ENCODE results near the gene BIK. TPM values are rescaled to one million over a fixed set of nuclear protein-coding genes. Genes with fewer than 3 reads are reported as not detected.

BIK gene
- total and polyA plus RNA-seq, 2 experiments from 2014 or later, result 9.6 to 9.8 TPM

DNA sequence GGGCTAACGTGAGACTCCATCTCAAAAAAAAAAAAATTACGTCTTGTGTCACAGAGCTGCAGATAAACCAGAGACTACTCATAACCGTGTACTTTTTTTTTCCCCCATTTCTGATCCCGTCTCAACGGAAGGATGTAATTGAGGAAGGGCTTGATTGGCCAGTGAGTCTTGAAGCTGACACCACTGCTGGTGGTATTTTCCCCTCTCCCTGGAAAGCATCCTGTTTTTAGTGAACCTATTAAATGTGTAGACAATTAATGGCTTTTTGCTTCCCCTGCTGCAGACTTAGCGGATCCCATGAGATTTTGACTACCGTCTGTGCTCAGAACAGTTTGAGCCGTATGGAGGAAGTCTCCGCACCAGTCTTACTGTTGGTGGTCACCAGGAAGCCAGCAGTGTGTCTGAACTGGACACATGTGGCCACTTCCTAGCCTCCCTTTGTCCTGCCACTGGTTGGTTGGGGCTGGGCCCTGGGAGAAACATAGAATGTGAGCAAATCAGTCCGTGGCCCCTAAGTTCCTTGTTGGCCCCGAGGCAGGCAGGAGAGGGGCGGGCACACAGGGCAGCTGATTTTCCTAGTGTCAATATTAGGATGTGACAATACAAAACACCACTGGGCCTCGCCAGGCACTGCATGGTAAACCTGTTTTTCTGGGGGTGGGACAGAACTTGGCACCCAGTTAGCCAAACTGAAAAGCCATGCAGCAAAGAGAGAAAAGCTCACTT lies 3.1 kb downstream of the BIK start:
- DNase-seq (ENCODE audit: low spot score), result no peak
- TF ChIP-seq NANOG (IDR thresholded peaks at IDR 0.05; ENCODE audit: borderline replicate concordance) (no peak), EZH2 (IDR thresholded peaks at IDR 0.05; ENCODE audit: low read depth, unreplicated experiment) (no peak), STAT1 (IDR thresholded peaks at IDR 0.05; ENCODE audit: unreplicated experiment) (no peak)
- TF ChIP-seq, protein P1, sequence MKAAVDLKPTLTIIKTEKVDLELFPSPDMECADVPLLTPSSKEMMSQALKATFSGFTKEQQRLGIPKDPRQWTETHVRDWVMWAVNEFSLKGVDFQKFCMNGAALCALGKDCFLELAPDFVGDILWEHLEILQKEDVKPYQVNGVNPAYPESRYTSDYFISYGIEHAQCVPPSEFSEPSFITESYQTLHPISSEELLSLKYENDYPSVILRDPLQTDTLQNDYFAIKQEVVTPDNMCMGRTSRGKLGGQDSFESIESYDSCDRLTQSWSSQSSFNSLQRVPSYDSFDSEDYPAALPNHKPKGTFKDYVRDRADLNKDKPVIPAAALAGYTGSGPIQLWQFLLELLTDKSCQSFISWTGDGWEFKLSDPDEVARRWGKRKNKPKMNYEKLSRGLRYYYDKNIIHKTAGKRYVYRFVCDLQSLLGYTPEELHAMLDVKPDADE (IDR thresholded peaks at IDR 0.05), result no peak
- TF ChIP-seq, protein P2, sequence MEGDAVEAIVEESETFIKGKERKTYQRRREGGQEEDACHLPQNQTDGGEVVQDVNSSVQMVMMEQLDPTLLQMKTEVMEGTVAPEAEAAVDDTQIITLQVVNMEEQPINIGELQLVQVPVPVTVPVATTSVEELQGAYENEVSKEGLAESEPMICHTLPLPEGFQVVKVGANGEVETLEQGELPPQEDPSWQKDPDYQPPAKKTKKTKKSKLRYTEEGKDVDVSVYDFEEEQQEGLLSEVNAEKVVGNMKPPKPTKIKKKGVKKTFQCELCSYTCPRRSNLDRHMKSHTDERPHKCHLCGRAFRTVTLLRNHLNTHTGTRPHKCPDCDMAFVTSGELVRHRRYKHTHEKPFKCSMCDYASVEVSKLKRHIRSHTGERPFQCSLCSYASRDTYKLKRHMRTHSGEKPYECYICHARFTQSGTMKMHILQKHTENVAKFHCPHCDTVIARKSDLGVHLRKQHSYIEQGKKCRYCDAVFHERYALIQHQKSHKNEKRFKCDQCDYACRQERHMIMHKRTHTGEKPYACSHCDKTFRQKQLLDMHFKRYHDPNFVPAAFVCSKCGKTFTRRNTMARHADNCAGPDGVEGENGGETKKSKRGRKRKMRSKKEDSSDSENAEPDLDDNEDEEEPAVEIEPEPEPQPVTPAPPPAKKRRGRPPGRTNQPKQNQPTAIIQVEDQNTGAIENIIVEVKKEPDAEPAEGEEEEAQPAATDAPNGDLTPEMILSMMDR (conservative IDR thresholded peaks at IDR 0.05; ENCODE audit: low read depth in 2 of 2), result no peak
- TF ChIP-seq, protein P3, sequence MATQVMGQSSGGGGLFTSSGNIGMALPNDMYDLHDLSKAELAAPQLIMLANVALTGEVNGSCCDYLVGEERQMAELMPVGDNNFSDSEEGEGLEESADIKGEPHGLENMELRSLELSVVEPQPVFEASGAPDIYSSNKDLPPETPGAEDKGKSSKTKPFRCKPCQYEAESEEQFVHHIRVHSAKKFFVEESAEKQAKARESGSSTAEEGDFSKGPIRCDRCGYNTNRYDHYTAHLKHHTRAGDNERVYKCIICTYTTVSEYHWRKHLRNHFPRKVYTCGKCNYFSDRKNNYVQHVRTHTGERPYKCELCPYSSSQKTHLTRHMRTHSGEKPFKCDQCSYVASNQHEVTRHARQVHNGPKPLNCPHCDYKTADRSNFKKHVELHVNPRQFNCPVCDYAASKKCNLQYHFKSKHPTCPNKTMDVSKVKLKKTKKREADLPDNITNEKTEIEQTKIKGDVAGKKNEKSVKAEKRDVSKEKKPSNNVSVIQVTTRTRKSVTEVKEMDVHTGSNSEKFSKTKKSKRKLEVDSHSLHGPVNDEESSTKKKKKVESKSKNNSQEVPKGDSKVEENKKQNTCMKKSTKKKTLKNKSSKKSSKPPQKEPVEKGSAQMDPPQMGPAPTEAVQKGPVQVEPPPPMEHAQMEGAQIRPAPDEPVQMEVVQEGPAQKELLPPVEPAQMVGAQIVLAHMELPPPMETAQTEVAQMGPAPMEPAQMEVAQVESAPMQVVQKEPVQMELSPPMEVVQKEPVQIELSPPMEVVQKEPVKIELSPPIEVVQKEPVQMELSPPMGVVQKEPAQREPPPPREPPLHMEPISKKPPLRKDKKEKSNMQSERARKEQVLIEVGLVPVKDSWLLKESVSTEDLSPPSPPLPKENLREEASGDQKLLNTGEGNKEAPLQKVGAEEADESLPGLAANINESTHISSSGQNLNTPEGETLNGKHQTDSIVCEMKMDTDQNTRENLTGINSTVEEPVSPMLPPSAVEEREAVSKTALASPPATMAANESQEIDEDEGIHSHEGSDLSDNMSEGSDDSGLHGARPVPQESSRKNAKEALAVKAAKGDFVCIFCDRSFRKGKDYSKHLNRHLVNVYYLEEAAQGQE (IDR thresholded peaks at IDR 0.05; ENCODE audit: unreplicated experiment), result no peak

DNA sequence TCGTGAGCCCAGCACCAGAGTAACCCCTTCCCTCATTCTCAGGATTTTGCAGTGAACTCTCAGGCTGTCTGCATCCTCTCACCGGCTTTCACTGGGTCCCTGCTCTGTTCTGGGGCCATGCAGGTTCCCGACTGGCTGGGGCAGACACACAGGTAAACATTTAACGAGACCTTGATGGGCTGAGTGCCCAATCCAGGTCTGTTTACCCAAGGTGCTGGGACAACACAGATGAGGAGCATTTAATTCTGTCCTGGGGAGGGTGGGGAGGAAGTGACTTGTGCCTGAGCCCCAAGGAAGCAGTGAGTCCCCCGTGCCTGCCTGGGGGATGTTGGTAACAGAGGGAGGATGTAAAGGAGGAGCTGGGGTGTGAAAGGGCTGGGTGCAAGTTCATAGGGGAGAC lies 4.4 kb downstream of the BIK start:
- Histone ChIP-seq H3K36me3 (ENCODE audit: insufficient read depth) (no peaks in the 10 kb centered on the region), H3K4me3 (no peak overlapping the region), H3K4me2 (no peak overlapping the region), H2AFZ (no peak overlapping the region), H3F3A (replicated peaks; ENCODE audit: low read depth) (peaks cover 9% of the 10 kb centered on the region; the same call in 1 of the 2 replicates), H3K4me1 (ENCODE audit: insufficient read depth) (no peaks in the 10 kb centered on the region; the same call in 1 of the 2 replicates), H3K27me3 (ENCODE audit: insufficient read depth) (peaks cover 32% of the 10 kb centered on the region), H3K79me2 (replicated peaks; ENCODE audit: insufficient read depth) (no peaks in the 10 kb centered on the region), H3K27ac (ENCODE audit: low read depth) (no peak overlapping the region), H3K9me2 (ENCODE audit: insufficient read depth) (no peaks in the 10 kb centered on the region), H4K20me1 (replicated peaks; ENCODE audit: insufficient read depth) (no peaks in the 10 kb centered on the region; the same call in 1 of the 2 replicates)
- Mint-ChIP-seq H3K36me3 (ENCODE audit: low read depth) (no peaks in the 10 kb centered on the region), H3K9me3 (no peaks in the 10 kb centered on the region), H3K4me3 (no peak overlapping the region), H3K27ac (no peak overlapping the region), H3K4me1 (peaks cover 12% of the 10 kb centered on the region; the same call in 2 of the 3 replicates), H3K27me3 (ENCODE audit: insufficient read depth, low read depth, poor library complexity) (peaks cover 31% of the 10 kb centered on the region)
- ATAC-seq (no peak), DNase-seq (ENCODE audit: low spot score) (no peak)
- no peak for TF ChIP-seq POLR2AphosphoS5 (IDR thresholded peaks at IDR 0.05; ENCODE audit: low read depth)
- TF ChIP-seq ZNF114 (CRISPR knock-in tag; IDR thresholded peaks at IDR 0.05), result no peak
- TF ChIP-seq JUNB (IDR thresholded peaks at IDR 0.05; ENCODE audit: unreplicated experiment), result no peak
- TF ChIP-seq EZH2phosphoT487 (IDR thresholded peaks at IDR 0.05; ENCODE audit: unreplicated experiment), result no peak
- TF ChIP-seq, protein P3 (IDR thresholded peaks at IDR 0.05; ENCODE audit: unreplicated experiment), result no peak
- TF ChIP-seq CREB1 (CRISPR knock-in tag; IDR thresholded peaks at IDR 0.05; ENCODE audit: low read depth), result no peak
- TF ChIP-seq EZH2 (IDR thresholded peaks at IDR 0.05; ENCODE audit: low read depth, unreplicated experiment), result no peak

More for the DNA sequence above, 3.1 kb downstream of the BIK start:
- Mint-ChIP-seq H3K9me3 (no peaks in the 10 kb centered on the region), H3K27ac (no peak overlapping the region), H3K27me3 (ENCODE audit: insufficient read depth, low read depth, poor library complexity) (peaks cover 41% of the 10 kb centered on the region), H3K4me1 (peaks cover 9% of the 10 kb centered on the region; the same call in 2 of the 3 replicates), H3K4me3 (no peak overlapping the region), H3K36me3 (ENCODE audit: low read depth) (no peaks in the 10 kb centered on the region)
- H3K4me1 ChIP-seq (ENCODE audit: insufficient read depth), result peaks cover 3% of the 10 kb centered on the region; the same call in 1 of the 2 replicates
- H3K36me3 ChIP-seq (ENCODE audit: insufficient read depth), result no peaks in the 10 kb centered on the region
- peaks cover 9% of the 10 kb centered on the region; the same call in 1 of the 2 replicates for H3F3A ChIP-seq (replicated peaks; ENCODE audit: low read depth)
- no peak for ATAC-seq
- H3K27ac ChIP-seq (ENCODE audit: low read depth), result no peak overlapping the region
- H3K9me2 ChIP-seq (ENCODE audit: insufficient read depth), result no peaks in the 10 kb centered on the region
- H2AFZ ChIP-seq, result no peak overlapping the region
- H3K79me2 ChIP-seq (replicated peaks; ENCODE audit: insufficient read depth), result no peaks in the 10 kb centered on the region
- H4K20me1 ChIP-seq (replicated peaks; ENCODE audit: insufficient read depth), result no peaks in the 10 kb centered on the region; the same call in 1 of the 2 replicates
- no peak overlapping the region for H3K4me2 ChIP-seq
- H3K4me3 ChIP-seq, result no peak overlapping the region
- H3K27me3 ChIP-seq (ENCODE audit: insufficient read depth), result peaks cover 44% of the 10 kb centered on the region
